Trophoblast cell (in vitro differentiated cells and primary cell): ENCODE results near the gene ADRA2B.
A peak's percentile ranks its signal among the peaks of the same experiment; 100 is the strongest.

Source experiments
- DNase-seq, 2 donors: peaks; one replicate each; pipeline ENCODE4 v3.0.0-alpha.2; 2016
- H2AFZ ChIP-seq: 2 replicates; pipeline ENCODE4 v1.6.1; 2013; ENCODE audit warnings: low read length, moderate library complexity, mild to moderate bottlenecking; ENCODE audit not compliant: insufficient read depth, poor library complexity
- H2AK5ac ChIP-seq: 2 replicates; pipeline ENCODE4 v1.6.1; 2013; ENCODE audit warnings: mild to moderate bottlenecking, low read length
- H2BK120ac ChIP-seq: 2 replicates; pipeline ENCODE4 v1.6.1; 2013; ENCODE audit warnings: low read length, mild to moderate bottlenecking, moderate library complexity; ENCODE audit not compliant: insufficient read depth, poor library complexity
- H2BK12ac ChIP-seq: 2 replicates; pipeline ENCODE4 v1.6.1; 2013; ENCODE audit warnings: mild to moderate bottlenecking, low read length, moderate library complexity
- H2BK5ac ChIP-seq: 2 replicates; pipeline ENCODE4 v1.6.1; 2013; ENCODE audit warnings: low read length, low read depth, moderate library complexity, mild to moderate bottlenecking; ENCODE audit not compliant: poor library complexity
- H3K14ac ChIP-seq: 2 replicates; pipeline ENCODE4 v1.6.1; 2013; ENCODE audit warnings: mild to moderate bottlenecking, low read length
- H3K18ac ChIP-seq: 2 replicates; pipeline ENCODE4 v1.6.1; 2013; ENCODE audit warnings: mild to moderate bottlenecking, low read length
- H3K23ac ChIP-seq: 2 replicates; pipeline ENCODE4 v1.6.1; 2013; ENCODE audit warnings: low read length
- H3K27ac ChIP-seq: 2 replicates; pipeline ENCODE4 v1.5.1; 2013; ENCODE audit warnings: low read depth, mild to moderate bottlenecking, inconsistent platforms, low read length, moderate library complexity
- H3K27me3 ChIP-seq: 2 replicates; pipeline ENCODE4 v1.6.1; 2013; ENCODE audit warnings: inconsistent platforms, mild to moderate bottlenecking, low read length, moderate library complexity; ENCODE audit not compliant: insufficient read depth
- H3K36me3 ChIP-seq, 2 experiments: 1 replicate in 1 of 2; 2 replicates in 1 of 2; pipeline ENCODE4 v1.6.1; 2013; ENCODE audit warnings: low read length in 2 of 2, mild to moderate bottlenecking in 2 of 2, moderate library complexity in 1 of 2; ENCODE audit not compliant: insufficient read depth in 2 of 2, control insufficient read depth in 1 of 2
- H3K4ac ChIP-seq: 2 replicates; pipeline ENCODE4 v1.6.1; 2013; ENCODE audit warnings: low read depth, mild to moderate bottlenecking, low read length, moderate library complexity
- H3K4me1 ChIP-seq, 2 experiments: 1 replicate in 1 of 2; 2 replicates in 1 of 2; pipeline ENCODE4 v1.6.1; 2013; ENCODE audit warnings: low read length in 2 of 2, mild to moderate bottlenecking in 2 of 2, moderate library complexity in 1 of 2; ENCODE audit not compliant: insufficient read depth in 2 of 2, control insufficient read depth in 1 of 2
- H3K4me2 ChIP-seq: 2 replicates; pipeline ENCODE4 v1.6.1; 2013; ENCODE audit warnings: inconsistent platforms, mild to moderate bottlenecking, low read length, moderate library complexity
- H3K4me3 ChIP-seq: 2 replicates; pipeline ENCODE4 v1.5.1; 2013; ENCODE audit warnings: mild to moderate bottlenecking, low read depth, low read length, inconsistent platforms
- H3K79me1 ChIP-seq: one replicate; pipeline ENCODE4 v1.6.1; 2013; ENCODE audit warnings: low read length
- H3K79me2 ChIP-seq: 2 replicates; pipeline ENCODE4 v1.6.1; 2013; ENCODE audit warnings: low read length, mild to moderate bottlenecking; ENCODE audit not compliant: control insufficient read depth, insufficient read depth, poor library complexity
- H3K9ac ChIP-seq: 2 replicates; pipeline ENCODE4 v1.6.1; 2013; ENCODE audit warnings: mild to moderate bottlenecking, low read length
- H3K9me3 ChIP-seq: 2 replicates; pipeline ENCODE4 v1.6.1; 2013; ENCODE audit warnings: low read depth, mild to moderate bottlenecking, control low read depth, inconsistent platforms, low read length; ENCODE audit not compliant: insufficient read depth
- H4K12ac ChIP-seq: 2 replicates; pipeline ENCODE4 v1.6.1; 2013; ENCODE audit warnings: low read depth, mild to moderate bottlenecking, low read length, moderate library complexity
- H4K8ac ChIP-seq: 2 replicates; pipeline ENCODE4 v1.6.1; 2013; ENCODE audit warnings: low read depth, mild to moderate bottlenecking, low read length, moderate library complexity
- H4K91ac ChIP-seq: one replicate; pipeline ENCODE4 v1.6.1; 2013; ENCODE audit warnings: low read depth, mild to moderate bottlenecking, low read length, moderate library complexity
- WGBS: extraction: QIAGEN DNeasy Blood & Tissue Kit; methylation state at CpG from one replicate; pipeline ENCODE4 v1.1.7; 2013; ENCODE audit warnings: missing lambda C conversion rate; ENCODE audit not compliant: insufficient read length, insufficient coverage; ENCODE audit errors: extremely low coverage; 5-methylcytosine and 5-hydroxymethylcytosine counted together

Gene ADRA2B

DNA sequence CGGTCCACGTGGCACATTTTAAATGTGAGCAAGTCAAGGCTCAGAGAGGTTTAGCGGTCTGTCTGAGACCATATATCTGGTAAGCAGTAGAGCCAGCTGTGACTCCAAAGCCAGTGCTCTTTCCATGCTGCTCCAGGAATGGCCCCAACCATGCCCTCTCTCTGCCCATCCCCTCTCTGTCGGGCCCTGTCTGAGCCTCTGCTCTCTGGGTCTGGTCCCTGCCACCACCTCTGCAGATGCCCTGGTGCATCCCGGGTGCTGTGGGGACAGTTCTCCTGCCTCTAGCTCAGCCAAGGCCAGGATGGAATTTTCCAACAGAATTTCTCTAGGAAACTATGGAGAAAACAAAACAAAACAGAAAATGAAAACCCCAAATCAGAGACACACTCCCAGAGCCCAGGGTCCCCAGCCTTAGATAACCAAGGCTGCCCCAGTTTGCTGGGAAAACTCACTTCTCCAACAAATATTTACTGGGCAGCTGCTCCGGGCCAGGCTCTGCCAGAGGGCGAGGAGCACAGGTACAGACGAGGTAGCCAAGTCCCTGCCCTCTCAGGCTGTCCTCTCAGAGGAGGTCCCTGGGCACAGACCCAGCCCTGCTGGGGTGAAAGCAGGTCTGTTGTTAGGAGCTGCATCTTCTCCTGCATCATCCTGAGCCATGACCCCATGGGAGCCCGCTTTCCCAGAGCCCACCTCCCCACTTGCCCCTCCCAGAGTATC is 9.2 kb downstream of the ADRA2B start:
- Histone ChIP-seq H2AK5ac (no peak overlapping the region), H3K14ac (no peak overlapping the region), H4K8ac (no peak overlapping the region), H3K4ac (no peak overlapping the region), H2BK12ac (no peak overlapping the region), H3K27me3 (no peaks in the 10 kb centered on the region), H3K79me1 (peaks cover 5% of the 10 kb centered on the region), H3K79me2 (no peaks in the 10 kb centered on the region), H2AFZ (no peak overlapping the region), H3K36me3 (no peaks in the 10 kb centered on the region), H2BK5ac (no peak overlapping the region), H3K23ac (no peak overlapping the region), H3K4me2 (no peak overlapping the region), H3K9me3 (peaks cover 8% of the 10 kb centered on the region), H2BK120ac (no peak overlapping the region), H3K9ac (no peak overlapping the region), H4K91ac (no peak overlapping the region), H3K4me1 (peaks cover 8 to 9% of the 10 kb centered on the region in 2 experiments), H4K12ac (no peak overlapping the region), H3K4me3 (no peak overlapping the region), H3K27ac (no peak overlapping the region), H3K18ac (no peak overlapping the region)
- DNase-seq, result no peak
- no CpG with 5 or more reads among the region's 9 CpGs for WGBS

DNA sequence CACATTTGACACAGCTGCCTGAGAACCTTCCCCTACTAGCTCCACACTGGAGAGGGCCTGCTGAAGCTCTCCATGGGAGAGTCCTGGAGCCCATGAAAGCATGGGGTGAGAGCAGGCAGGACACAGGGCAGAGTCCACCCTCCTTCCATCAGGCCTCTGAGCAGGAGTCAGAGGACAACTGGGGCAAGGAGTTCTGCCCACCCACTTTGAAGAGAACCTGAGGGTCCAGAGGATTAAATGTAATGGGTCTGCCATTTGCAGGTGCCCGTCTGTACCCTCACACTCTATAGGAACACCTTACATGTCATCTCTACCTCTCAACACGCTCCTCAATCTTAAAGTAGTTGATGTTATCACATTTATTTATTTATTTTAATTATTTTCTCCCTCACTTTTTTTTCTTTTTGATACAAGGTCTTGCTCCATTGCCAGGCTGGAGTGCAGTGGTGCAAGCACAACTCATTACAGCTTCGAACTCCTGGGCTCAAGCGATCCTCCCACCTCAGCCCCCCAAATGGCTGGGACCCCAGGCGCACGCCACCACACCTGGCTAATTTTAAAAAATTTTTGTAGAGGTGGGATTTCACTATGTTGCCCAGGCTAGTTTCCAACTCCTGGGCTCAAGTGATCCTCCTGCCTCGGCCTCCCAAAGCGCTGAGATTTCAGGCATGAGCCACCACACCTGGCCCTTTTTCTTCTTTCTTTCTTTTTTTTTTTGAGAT is 10.2 kb downstream of the ADRA2B start:
- no peaks in the 10 kb centered on the region for H3K79me2 ChIP-seq
- H3K4ac ChIP-seq, result no peak overlapping the region
- H2BK12ac ChIP-seq, result no peak overlapping the region
- no peak overlapping the region for H3K4me3 ChIP-seq
- no peak overlapping the region for H4K8ac ChIP-seq
- peaks cover 9% of the 10 kb centered on the region for H3K79me1 ChIP-seq
- peak in 1 of 2 donors; percentile 27 for DNase-seq
- no peak overlapping the region for H2AFZ ChIP-seq
- H3K9ac ChIP-seq, result no peak overlapping the region
- peaks cover 6% of the 10 kb centered on the region for H3K9me3 ChIP-seq
- H3K18ac ChIP-seq, result no peak overlapping the region
- H2BK120ac ChIP-seq, result no peak overlapping the region
- no peak overlapping the region for H3K4me2 ChIP-seq
- H3K14ac ChIP-seq, result no peak overlapping the region
- no peaks in the 10 kb centered on the region for H3K27me3 ChIP-seq
- H2AK5ac ChIP-seq, result no peak overlapping the region
- H4K91ac ChIP-seq, result no peak overlapping the region
- H3K4me1 ChIP-seq, result peaks cover 9 to 13% of the 10 kb centered on the region in 2 experiments
- H3K23ac ChIP-seq, result no peak overlapping the region
- no CpG with 5 or more reads among the region's 8 CpGs for WGBS
- no peak overlapping the region for H2BK5ac ChIP-seq
- no peak overlapping the region for H3K27ac ChIP-seq
- no peak overlapping the region for H4K12ac ChIP-seq
- no peaks in the 10 kb centered on the region for H3K36me3 ChIP-seq

DNA sequence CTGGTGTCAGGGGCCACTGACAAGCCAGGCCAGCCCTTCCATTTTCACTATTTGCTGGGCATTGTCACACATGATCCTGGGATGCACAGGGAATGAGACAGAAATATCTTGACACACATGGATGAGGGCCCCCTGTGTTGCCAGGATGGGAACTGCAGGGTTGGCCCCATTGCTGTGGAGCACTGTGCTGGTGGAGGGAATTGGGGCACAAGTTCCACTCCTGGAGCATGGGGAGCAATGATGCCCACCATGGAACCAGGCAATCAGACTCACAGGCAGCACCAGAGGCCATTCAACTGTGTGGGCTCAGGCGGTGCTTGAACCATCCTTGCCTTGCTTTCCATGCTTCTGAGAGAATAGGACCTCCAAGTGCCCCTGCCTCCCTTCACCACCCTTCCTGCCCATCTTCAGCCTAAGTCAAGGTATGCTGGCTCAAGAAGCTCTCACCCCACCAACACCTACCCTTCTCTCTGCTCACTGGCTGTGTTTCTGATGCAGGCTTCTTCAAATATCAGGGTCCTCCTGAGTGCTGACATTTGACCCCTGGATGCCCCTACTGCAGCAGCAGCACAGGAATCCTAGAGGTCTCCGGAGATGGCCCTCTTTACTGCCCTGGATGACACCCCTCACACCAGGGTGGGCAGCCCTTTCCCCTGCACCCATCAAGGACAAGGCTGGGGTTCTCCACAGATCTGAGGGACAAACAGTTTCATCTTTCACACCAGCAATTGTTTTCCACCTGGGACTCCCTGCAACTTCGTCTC is 11.0 kb downstream of the ADRA2B start:
- Histone ChIP-seq H3K14ac (no peak overlapping the region), H3K4me1 (peaks cover 9 to 13% of the 10 kb centered on the region in 2 experiments), H2BK5ac (no peak overlapping the region), H3K23ac (no peak overlapping the region), H3K79me1 (peaks cover 9% of the 10 kb centered on the region), H3K4ac (no peak overlapping the region), H3K36me3 (no peaks in the 10 kb centered on the region), H2BK12ac (no peak overlapping the region), H2AFZ (no peak overlapping the region), H4K12ac (no peak overlapping the region), H2AK5ac (no peak overlapping the region), H3K27ac (no peak overlapping the region), H3K4me2 (no peak overlapping the region), H3K9ac (no peak overlapping the region), H3K9me3 (peaks cover 6% of the 10 kb centered on the region), H3K79me2 (no peaks in the 10 kb centered on the region), H3K27me3 (no peaks in the 10 kb centered on the region), H4K8ac (no peak overlapping the region), H4K91ac (no peak overlapping the region), H3K18ac (no peak overlapping the region), H2BK120ac (no peak overlapping the region), H3K4me3 (no peak overlapping the region)
- WGBS, result no CpG with 5 or more reads among the region's 3 CpGs
- DNase-seq, result no peak

DNA sequence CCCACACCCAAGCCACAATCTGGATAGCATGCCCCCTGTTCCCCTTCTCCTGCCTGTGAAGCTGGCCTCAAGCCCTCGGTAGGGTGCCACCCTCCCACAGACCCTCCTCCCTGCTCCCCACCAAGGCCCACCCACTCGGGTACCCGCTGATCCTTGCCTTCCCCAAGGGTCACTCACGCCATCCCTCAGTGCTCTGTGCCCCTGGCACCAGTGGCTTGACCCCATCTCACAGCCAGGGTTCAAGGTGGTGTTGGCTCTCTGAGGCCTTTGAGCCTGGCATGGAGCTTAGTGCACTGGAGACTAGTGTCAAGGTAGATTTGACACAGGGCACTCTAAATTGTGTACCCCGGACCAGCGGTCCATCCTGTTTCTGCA is 11.9 kb downstream of the ADRA2B start:
- no CpG with 5 or more reads among the region's 6 CpGs for WGBS
- Histone ChIP-seq H4K8ac (no peak overlapping the region), H3K9ac (no peak overlapping the region)

More for the DNA sequence above, 11.9 kb downstream of the ADRA2B start:
- no peaks in the 10 kb centered on the region for H3K27me3 ChIP-seq
- no peak overlapping the region for H3K27ac ChIP-seq
- peaks cover 6% of the 10 kb centered on the region for H3K9me3 ChIP-seq
- H3K79me2 ChIP-seq, result no peaks in the 10 kb centered on the region
- H3K36me3 ChIP-seq, result no peaks in the 10 kb centered on the region
- no peak overlapping the region for H3K4me3 ChIP-seq
- H3K14ac ChIP-seq, result no peak overlapping the region
- H4K91ac ChIP-seq, result no peak overlapping the region
- H2BK120ac ChIP-seq, result no peak overlapping the region
- no peak overlapping the region for H2BK5ac ChIP-seq
- H2AFZ ChIP-seq, result no peak overlapping the region
- H3K18ac ChIP-seq, result no peak overlapping the region
- no peak overlapping the region for H3K23ac ChIP-seq
- H3K4me2 ChIP-seq, result no peak overlapping the region
- peaks cover 11 to 15% of the 10 kb centered on the region in 2 experiments for H3K4me1 ChIP-seq
- peaks cover 9% of the 10 kb centered on the region for H3K79me1 ChIP-seq
- no peak overlapping the region for H2BK12ac ChIP-seq
- H2AK5ac ChIP-seq, result no peak overlapping the region
- H3K4ac ChIP-seq, result no peak overlapping the region
- H4K12ac ChIP-seq, result no peak overlapping the region
- no peak for DNase-seq
